HL-60 (cell line): ENCODE data around the gene FOXP1.

Source experiments
- DNase-seq, 2 experiments: peaks; one replicate each; pipeline ENCODE4 v3.0.0-alpha.2; 2010 to 2020; ENCODE audit warnings: low read depth in 1 of 2, low spot score in 1 of 2
- H3K27ac ChIP-seq: fragments of 250-450 bp; sonication (Bioruptor Pico); replicated peaks from 2 replicates; pipeline ENCODE4 v1.5.1; 2020; ENCODE audit warnings: mild to moderate bottlenecking, moderate library complexity
- H3K27me3 ChIP-seq: fragments of 250-450 bp; sonication (Bioruptor Pico); 2 replicates; pipeline ENCODE4 v1.5.1; 2021; ENCODE audit warnings: mild to moderate bottlenecking, moderate library complexity; ENCODE audit not compliant: insufficient read depth, poor library complexity, severe bottlenecking
- H3K4me3 ChIP-seq: replicated peaks from 2 replicates; pipeline ENCODE4 v1.5.1; 2011; ENCODE audit warnings: mild to moderate bottlenecking, control low read depth, low read length; ENCODE audit not compliant: insufficient read depth
- GABPA ChIP-seq: IDR thresholded peaks from 2 replicates; pipeline ENCODE4 v1.6.1; 2012; ENCODE audit warnings: low read depth
- POLR2AphosphoS5 ChIP-seq: IDR thresholded peaks from 2 replicates; pipeline ENCODE4 v1.6.1; 2012; ENCODE audit warnings: low read depth
- SPI1 ChIP-seq: IDR thresholded peaks from 2 replicates; pipeline ENCODE4 v1.6.1; 2012; ENCODE audit warnings: low read depth, mild to moderate bottlenecking, borderline replicate concordance
- TF ChIP-seq, protein P1 (sequence below): IDR thresholded peaks from one replicate; pipeline ENCODE4 v1.5.1; 2011; ENCODE audit warnings: low read length, control low read depth, inconsistent platforms; ENCODE audit not compliant: insufficient read depth
- TF ChIP-seq, protein P2 (sequence below): IDR thresholded peaks from 2 replicates; pipeline ENCODE4 v1.6.1; 2012; ENCODE audit warnings: low read depth; ENCODE audit not compliant: insufficient replicate concordance

The FOXP1 gene

DNA sequence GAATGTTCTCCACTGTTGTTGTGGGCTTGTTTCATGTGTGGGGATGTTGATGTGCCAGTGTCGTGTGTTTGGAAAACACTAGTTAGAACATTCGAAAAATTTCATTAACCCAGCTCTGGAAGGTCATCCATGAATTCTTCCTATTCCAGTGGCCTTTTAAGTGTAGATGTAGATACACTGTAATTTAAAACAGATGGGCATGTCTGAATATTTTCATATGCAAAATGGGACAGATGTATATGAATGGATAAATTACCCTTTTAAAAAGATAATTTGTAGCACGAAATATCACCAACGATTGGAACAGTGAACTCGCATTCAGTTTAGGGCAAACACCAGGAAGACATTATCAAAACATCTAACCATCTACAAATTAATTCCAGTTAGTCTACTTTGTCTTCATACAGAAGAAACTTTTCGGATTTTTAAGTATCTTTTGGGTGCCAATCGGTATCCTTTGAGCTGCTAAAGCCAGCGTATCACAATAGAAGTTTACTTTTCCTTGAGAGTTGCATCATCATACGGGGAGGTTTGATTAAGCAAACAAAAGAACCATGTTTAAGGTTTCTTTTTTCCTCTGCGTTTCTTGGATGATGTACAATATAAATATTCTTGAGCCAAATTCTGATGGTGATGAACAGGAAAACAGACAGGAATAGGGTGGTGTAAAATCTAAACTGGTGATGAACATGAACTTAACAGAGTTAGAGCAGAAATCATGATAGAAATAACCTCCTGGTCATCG lies 528.1 kb downstream of the FOXP1 start:
- DNase-seq: no peak
- H3K4me3 ChIP-seq: no peak overlapping the region
- H3K27ac ChIP-seq: no peak overlapping the region
- H3K27me3 ChIP-seq: no peaks in the 10 kb centered on the region
- TF ChIP-seq, protein P1, sequence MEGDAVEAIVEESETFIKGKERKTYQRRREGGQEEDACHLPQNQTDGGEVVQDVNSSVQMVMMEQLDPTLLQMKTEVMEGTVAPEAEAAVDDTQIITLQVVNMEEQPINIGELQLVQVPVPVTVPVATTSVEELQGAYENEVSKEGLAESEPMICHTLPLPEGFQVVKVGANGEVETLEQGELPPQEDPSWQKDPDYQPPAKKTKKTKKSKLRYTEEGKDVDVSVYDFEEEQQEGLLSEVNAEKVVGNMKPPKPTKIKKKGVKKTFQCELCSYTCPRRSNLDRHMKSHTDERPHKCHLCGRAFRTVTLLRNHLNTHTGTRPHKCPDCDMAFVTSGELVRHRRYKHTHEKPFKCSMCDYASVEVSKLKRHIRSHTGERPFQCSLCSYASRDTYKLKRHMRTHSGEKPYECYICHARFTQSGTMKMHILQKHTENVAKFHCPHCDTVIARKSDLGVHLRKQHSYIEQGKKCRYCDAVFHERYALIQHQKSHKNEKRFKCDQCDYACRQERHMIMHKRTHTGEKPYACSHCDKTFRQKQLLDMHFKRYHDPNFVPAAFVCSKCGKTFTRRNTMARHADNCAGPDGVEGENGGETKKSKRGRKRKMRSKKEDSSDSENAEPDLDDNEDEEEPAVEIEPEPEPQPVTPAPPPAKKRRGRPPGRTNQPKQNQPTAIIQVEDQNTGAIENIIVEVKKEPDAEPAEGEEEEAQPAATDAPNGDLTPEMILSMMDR: no peak
- TF ChIP-seq, protein P2, sequence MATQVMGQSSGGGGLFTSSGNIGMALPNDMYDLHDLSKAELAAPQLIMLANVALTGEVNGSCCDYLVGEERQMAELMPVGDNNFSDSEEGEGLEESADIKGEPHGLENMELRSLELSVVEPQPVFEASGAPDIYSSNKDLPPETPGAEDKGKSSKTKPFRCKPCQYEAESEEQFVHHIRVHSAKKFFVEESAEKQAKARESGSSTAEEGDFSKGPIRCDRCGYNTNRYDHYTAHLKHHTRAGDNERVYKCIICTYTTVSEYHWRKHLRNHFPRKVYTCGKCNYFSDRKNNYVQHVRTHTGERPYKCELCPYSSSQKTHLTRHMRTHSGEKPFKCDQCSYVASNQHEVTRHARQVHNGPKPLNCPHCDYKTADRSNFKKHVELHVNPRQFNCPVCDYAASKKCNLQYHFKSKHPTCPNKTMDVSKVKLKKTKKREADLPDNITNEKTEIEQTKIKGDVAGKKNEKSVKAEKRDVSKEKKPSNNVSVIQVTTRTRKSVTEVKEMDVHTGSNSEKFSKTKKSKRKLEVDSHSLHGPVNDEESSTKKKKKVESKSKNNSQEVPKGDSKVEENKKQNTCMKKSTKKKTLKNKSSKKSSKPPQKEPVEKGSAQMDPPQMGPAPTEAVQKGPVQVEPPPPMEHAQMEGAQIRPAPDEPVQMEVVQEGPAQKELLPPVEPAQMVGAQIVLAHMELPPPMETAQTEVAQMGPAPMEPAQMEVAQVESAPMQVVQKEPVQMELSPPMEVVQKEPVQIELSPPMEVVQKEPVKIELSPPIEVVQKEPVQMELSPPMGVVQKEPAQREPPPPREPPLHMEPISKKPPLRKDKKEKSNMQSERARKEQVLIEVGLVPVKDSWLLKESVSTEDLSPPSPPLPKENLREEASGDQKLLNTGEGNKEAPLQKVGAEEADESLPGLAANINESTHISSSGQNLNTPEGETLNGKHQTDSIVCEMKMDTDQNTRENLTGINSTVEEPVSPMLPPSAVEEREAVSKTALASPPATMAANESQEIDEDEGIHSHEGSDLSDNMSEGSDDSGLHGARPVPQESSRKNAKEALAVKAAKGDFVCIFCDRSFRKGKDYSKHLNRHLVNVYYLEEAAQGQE: no peak
- TF ChIP-seq SPI1: no peak
- TF ChIP-seq GABPA: no peak
- no peak for TF ChIP-seq POLR2AphosphoS5

DNA sequence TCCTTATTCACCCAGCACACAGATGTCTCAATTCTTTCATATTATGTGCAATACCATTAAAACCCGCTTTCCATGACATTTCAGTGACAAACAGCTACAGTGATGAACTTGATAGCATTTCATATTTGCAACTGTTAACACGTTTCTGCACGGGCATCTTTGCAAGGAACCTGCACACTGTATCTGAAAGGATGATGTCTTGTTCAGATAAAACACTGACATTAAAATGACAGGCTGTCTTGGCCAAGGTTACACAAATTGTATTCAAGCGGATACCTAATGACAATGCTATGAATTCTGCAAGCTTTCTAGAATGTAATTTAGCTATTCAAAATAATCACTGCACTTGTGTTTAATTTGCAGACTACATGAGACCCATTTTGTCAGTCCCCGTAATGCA lies 529.2 kb downstream of the FOXP1 start:
- no peak overlapping the region for H3K27ac ChIP-seq
- H3K4me3 ChIP-seq: no peak overlapping the region
- TF ChIP-seq, protein P2: no peak
- TF ChIP-seq POLR2AphosphoS5 (no peak), GABPA (no peak), SPI1 (no peak)
- TF ChIP-seq, protein P1: no peak
- DNase-seq: no peak
- no peaks in the 10 kb centered on the region for H3K27me3 ChIP-seq

DNA sequence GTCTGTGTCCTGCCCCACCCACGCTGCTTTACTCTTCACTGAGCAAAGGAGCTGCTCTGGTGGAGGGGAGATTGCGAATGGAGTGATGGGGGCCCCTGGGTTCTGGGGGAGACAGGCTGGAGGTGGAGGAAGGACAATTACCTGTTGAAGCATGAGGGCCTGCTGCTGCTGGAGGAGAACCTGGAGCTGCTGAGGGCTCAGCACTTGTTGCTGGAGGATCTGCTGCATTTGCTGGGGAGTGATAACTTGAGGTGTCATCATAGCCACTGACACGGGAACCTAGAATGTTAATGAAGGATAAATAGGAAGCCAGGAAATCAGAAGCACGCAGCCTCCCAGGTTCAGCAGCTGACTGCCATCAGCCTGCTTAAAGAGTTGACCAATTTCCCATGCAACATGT lies 530.0 kb downstream of the FOXP1 start:
- Histone ChIP-seq H3K27me3 (no peaks in the 10 kb centered on the region), H3K4me3 (no peak overlapping the region), H3K27ac (no peak overlapping the region)
- DNase-seq: no peak
- TF ChIP-seq POLR2AphosphoS5 (no peak), GABPA (no peak), SPI1 (no peak)
- TF ChIP-seq, protein P1: no peak
- TF ChIP-seq, protein P2: no peak
